GM21390 (cell line): ENCODE measurements around the gene C6orf62.
"Not testable (repeated sequence)": the region's sequence is repeated elsewhere in the genome, so short reads cannot be mapped to it uniquely, and the experiment has no call there.

ENCODE experiments used
- ATAC-seq: cut with Tn5 transposase; IDR thresholded peaks from one replicate; pipeline ENCODE4 v1.9.1; 2021; ENCODE audit not compliant: unreplicated experiment

Gene C6orf62

DNA sequence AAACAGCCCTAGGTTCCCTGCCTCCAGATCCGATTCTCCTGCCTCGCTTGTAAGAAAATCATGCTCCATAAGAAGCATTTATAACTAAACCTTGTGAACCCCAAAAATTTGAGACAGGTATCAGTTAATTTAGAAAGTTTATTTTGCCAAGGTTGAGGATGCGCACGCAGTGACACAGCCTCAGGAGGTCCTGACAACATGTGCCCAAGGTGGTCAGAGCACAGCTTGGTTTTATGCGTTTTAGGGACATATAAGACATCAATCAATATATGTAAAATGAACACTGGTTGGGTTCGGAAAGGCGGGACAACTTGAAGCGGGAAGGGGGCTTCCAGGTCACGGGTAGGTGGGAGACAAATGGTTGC lies 50.0 kb downstream of the C6orf62 start:
- no peak for ATAC-seq

DNA sequence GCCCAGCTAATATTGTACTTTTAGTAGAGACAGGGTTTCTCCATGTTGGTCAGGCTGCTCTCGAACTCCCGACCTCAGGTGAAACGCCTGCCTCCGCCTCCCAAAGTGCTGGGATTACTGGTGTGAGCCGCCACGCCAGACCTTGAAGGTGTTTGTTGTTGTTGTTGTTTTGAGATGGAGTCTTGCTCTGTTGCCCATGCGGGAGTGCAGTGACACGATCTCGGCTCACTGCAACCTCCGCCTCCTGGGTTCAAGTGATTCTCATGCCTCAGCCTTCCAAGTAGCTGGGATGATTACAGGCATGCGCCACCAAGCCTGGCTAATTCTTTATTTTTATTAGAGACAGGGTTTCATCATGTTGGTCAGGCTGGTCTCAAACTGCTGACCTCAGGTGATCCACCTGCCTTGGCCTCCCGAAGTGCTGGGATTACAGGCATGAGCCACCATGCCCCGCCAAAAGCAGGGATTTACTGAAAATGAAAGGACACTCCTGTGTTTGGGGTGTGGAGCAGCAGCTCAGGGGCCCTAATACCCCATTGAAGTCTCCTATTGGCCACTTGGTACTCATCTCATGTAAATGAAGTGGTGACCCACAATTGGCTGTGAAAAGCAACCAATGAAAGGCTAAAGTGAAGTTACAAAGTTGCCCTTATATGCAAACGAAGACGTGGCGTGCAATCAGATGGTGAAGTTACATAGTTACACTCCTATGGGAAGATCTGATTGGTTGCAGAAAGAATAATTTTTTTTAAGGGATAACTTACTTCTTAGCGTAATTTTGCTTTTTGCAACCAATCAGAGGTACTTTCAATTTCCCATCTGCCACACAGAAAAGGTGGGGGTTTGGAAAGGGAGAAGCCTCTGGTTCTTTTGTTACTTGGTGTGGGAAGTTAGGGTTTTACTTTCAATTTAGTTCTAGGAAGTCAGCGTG lies 50.6 kb downstream of the C6orf62 start:
- ATAC-seq, result not testable (repeated sequence)

DNA sequence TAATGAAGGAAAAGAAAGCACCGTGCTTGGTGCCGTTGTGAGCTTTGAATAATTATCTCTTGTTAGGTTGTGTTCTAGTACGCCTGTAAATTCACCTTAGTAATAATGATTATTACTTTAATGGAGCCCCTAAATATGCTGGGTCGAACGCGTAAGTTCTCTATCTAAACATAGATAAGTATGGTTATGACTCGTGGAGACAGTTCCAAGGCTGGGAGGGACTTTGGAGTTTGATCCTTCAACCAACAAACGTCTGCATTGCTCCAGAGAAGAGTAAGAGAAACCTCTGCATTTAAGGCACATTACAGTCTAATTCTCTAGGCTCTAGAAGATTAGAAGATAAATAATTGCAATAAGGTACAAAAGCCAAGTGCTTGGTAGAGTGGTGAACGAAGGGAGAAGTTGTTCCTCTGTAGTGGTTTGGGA lies 51.6 kb downstream of the C6orf62 start:
- ATAC-seq, result no peak

DNA sequence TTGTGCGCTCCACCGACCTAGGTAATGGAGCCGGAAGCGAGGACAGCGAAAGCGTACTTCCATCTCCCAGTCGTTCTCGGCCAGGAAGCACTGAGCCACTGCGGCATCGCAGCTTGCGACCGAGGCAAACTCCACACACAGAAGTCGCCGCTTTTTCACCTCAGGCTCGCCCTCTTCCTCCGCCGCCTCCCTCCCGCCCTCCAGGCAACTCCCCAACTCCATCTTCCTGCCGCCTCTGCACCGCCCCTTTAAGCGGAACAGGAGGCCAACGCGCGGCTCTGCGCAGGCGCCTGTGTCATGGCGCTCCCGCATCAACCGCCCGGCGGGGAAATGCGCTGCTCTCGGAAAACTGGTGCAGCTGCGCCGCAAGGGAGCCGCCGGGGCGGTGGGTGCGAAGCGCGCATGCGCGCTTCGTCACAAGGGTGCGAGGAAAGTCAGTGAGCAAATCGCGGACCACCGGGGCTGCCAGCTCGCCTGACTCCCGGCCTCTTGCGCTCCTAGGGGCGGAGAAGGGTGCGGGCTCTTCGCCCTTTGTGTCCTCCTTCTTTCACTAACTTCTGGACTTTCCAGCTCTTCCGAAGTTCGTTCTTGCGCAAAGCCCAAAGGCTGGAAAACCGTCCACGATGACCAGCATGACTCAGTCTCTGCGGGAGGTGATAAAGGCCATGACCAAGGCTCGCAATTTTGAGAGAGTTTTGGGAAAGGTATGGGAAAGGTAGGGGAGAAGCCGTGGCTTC lies 52.1 kb downstream of the C6orf62 start, which contains the start of the genes ACOT13 and TDP2:
Gene ACOT13, plus strand, starts transcription at position 437 of the 737 bp plus-strand sequence. Its CDS starts 187 bp downstream, at position 624.
Gene TDP2, minus strand, starts transcription at position 259 of the 737 bp plus-strand sequence. Its CDS starts 37 bp downstream, at position 222.
- ATAC-seq, result peak; percentile 92

DNA sequence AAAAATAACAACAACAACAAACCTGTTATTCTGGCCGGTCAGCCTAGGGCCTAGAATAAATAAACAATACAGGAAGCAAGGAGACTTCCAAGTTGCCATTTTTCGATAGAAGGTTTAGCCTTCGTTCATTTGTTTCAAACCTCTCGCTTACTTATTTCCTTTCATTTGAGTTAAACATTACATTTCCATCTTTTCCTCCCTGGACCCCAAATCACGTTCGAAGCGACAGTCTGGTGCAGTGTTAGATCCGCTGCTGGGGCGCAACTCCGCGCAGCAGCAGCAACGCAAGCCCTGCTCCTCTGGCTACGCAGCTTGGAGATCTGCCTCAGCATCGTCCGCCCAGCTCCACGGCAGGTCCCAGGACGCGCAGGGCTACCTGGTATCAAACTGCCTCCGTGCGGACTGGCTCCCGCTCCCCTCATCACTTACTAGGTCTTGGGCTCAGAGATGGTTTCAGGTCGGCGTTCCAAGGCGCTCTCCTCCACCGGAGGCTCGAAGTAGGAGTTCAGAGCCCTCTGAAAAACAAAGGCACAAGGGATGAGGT lies 52.8 kb downstream of the C6orf62 start:
- ATAC-seq, result peak; percentile 42

DNA sequence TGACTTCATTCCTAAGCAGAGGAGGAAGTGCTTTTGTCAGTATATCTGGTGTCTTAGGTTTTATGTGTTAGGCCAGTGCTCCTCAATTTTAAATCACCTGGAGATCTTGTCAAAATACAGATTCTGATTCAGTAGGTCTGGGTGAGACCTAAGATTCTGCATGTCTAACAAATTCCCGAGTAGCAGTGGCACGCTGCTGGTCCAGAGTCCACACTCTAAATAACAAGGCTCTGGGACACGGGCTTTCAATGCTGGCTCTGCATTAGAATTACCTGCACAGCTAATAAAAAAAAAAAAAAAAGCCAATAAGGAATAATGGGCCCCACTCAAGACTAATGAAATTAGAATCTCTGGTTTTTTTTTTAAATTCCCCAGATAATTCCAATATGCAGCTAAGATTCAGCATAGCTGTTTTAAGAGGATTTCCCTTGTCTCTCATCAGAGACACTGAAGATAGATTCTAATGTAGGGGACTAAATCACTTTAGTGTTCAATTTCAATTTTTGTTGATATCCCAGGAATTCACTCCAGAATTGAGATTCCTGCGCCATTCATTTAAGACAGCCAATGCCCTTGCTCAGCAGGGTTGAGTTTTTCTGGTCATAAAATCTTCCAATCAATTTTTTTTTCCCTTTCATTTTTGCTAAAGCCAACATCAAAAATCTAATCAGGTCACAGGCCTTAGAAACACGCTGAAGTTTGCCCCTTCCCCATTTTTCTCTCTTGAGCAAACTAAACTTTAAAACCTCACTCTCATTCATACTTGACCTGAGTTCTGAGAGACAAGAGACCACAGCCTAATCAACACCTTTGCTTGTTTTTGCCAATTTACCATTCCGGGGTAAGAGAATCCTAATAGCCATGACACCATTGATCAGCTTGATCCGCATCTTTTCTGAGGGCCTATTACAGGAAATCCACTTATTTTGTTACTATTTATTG lies 54.6 kb downstream of the C6orf62 start:
- no peak for ATAC-seq

DNA sequence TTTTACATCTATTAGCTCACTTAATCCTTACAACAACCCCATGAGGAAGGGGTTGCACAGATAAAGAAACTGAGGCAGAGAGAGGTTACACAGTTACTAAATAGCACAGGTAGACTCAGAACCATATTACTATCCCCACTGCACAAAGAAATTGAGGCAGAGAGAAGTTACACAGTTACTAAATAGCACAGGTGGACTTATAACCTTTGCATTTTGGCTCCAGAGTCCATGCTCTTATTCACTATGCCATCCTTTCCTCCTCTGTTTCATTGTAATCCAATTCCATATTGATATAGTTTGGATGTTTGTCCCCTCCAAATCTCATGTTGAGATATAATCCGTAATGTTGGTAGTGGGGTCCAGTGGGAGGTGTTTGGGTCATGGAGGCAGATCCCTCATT lies 55.8 kb downstream of the C6orf62 start:
- ATAC-seq, result no peak

DNA sequence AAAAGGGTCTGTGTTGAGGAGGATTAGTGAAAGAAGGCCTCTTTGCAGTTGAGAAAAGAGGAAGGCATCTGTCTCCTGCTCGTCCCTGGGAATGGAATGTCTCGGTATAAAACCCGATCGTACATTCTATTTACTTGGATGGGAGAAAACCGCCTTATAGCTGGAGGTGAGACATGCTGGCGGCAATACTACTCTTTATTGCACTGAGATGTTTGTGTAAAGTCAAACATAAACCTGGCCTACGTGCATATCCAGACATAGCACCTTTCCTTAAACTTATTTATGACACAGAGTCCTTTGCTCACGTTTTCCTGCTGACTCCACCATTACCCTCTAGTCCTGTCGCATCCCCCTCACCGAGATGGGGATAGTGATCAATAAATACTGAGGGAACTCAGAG lies 56.7 kb downstream of the C6orf62 start:
- no peak for ATAC-seq

DNA sequence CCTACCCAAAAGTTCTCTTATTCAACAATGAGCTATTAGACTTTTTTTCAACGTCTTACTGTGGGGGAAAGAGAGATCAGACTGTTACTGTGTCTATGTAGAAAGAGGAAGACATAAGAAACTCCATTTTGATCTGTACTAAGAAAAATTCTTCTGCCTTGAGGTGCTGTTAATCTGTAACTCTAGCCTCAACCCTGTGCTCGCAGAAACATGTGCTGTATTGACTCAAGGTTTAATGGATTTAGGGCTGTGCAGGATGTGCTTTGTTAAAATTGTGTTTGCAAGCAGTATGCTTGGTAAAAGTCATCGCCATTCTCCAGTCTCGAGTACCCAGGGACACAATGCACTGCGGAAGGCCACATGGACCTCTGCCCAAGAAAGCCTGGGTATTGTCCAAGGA lies 57.2 kb downstream of the C6orf62 start:
- ATAC-seq, result not testable (repeated sequence)

DNA sequence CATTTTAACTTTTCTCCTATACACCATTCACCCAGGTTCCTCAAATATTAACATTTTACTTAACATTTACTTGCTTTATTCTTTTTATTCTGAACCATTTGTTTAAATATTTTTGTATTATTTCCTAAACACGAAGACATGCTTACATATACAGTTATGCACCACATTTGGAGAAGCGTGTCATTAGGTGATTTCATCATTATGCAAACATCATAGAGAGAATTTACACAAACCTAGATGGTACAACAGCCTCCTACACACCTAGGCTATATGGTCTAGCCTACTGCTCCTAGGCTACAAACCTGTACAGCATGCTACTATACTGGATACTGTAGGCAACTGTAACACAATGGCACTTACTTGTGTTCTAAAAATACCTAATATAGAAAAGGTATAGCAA lies 58.8 kb downstream of the C6orf62 start:
- ATAC-seq, result no peak

DNA sequence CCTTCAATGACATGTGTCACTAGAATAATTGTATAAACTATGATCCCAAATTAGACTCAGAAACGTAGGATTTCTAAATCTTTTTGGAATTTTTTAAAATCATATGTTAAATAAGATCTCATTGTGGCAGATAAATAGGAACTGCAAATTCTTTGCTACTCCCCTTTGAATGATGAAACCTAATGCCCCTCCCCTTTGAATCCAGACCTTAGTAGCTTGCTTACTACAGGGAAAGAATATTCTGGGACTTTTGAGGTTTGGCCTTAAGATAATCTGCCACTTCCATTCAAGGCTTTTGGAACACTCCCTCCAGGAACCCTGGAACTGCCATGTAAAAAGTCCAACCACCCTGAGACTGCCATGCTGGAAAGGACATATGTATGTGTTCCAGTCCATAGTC lies 59.4 kb downstream of the C6orf62 start:
- no peak for ATAC-seq

DNA sequence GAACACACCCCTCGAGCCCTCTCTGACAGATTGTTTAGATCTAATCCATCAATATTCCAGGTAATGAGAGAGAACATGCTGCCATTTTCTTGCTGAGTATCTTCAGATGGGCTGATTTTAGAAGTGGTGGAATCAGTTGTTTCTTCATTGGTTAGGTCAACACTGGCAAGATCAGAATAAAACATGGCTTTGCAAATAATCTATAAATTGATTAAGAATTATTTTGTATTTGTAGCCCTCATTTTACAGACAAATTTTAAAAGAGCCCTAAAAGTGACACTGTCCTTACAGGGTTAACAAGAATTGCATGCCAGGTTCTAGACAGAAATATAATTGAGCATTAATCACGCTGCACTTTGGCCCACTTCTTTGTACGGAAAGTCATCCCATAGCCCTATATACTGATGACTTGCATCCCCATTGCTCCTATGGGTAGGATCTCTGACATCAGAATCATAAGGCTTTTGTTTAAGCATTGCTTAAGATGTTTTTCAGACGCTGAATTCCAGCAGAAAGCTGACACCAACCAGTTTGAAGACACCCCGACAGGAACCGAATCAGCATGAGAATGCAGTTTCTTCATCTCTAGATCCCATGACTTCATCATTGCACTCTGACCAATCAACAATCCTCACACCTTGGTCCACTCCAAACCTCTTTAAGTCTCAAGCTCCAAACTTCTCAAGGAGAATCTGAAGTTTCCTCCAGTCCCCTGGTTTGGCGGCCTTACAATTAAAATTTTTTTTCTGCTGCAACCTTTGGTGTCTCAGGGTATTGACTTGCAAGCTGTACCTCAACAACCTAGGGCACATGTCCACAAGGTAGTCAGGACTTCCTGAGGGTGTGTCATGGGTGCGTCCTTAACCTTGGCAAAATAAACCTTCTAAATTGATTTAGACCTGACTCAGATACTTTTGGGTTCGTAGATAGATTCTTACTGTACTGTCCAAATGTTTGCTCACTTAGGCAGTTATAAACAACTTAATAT lies 60.1 kb downstream of the C6orf62 start:
- ATAC-seq, result no peak

DNA sequence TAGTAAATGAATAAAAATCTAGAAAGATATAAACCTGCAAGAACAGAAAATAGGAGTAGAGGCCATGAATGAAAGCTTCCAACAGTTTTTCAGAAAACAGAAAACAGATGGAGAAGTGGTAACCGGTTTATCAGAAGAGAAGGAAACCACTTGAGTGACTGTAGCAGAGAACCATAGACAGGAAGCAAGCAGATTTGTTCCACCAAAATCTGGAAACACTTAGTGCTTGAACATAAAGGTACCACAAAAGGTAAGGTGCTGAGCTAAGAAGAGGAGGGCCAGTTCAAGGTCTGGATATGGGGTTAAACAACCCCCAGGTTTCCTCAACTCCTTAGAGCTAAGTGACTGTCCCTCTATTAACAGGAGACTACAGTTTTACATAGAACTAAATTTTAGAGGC lies 63.7 kb downstream of the C6orf62 start:
- no peak for ATAC-seq
